Breast epithelium (tissue), 3 donors: Measurements from ENCODE around the gene POLR1G.

Source experiments
- CTCF ChIP-seq, 3 donors: fragments of 450-650 bp; IDR thresholded peaks; one replicate each; pipeline ENCODE4 v1.5.1; 2016 to 2017; ENCODE audit warnings: antibody characterized with exemption in 3 of 3, mild to moderate bottlenecking in 3 of 3, moderate library complexity in 3 of 3
- POLR2AphosphoS5 ChIP-seq, 3 donors: sonication (generic); formaldehyde crosslinking; IDR thresholded peaks; one replicate each; pipeline ENCODE4 v1.6.1; 2017; ENCODE audit warnings: antibody characterized with exemption in 3 of 3

- TF ChIP-seq CTCF (IDR thresholded peaks at IDR 0.05): no peak
- no peak for TF ChIP-seq POLR2AphosphoS5 (IDR thresholded peaks at IDR 0.05)
These were observed 49.0 kb upstream of the POLR1G start for GRCh38 chr19:45357445-45357783.
